Loucy (cell line): Measurements from ENCODE around the gene CAMK2N1.

Experiments
- H2AFZ ChIP-seq: fragments of 200-600 bp; sonication (generic); 2 replicates; pipeline ENCODE4 v1.6.0; 2016; ENCODE audit warnings: antibody characterized with exemption, mild to moderate bottlenecking, low read length, moderate library complexity
- H3F3A ChIP-seq: fragments of 200-600 bp; 2 replicates; pipeline ENCODE4 v1.6.0; 2016; ENCODE audit warnings: antibody characterized with exemption, low read depth, mild to moderate bottlenecking
- H3K27me3 ChIP-seq: fragments of 200-600 bp; sonication (generic); 2 replicates; pipeline ENCODE4 v1.6.1; 2014; ENCODE audit warnings: low read length, mild to moderate bottlenecking; ENCODE audit not compliant: insufficient read depth, poor library complexity, severe bottlenecking
- H3K36me3 ChIP-seq: fragments of 200-600 bp; sonication (generic); 2 replicates; pipeline ENCODE4 v1.6.1; 2016; ENCODE audit warnings: low read length; ENCODE audit not compliant: insufficient read depth
- H3K4me1 ChIP-seq: fragments of 200-600 bp; sonication (generic); 2 replicates; pipeline ENCODE4 v1.5.1; 2014; ENCODE audit warnings: low read length, mild to moderate bottlenecking; ENCODE audit not compliant: insufficient read depth, poor library complexity, severe bottlenecking
- H3K4me2 ChIP-seq: fragments of 200-600 bp; sonication (generic); 2 replicates; pipeline ENCODE4 v1.6.0; 2014; ENCODE audit warnings: antibody characterized with exemption, low read length, low read depth, mild to moderate bottlenecking; ENCODE audit not compliant: poor library complexity, severe bottlenecking
- H3K4me3 ChIP-seq: fragments of 200-600 bp; sonication (generic); 2 replicates; pipeline ENCODE4 v1.5.1; 2014; ENCODE audit warnings: low read length, mild to moderate bottlenecking, mixed read lengths; ENCODE audit not compliant: poor library complexity, severe bottlenecking
- H3K79me2 ChIP-seq: fragments of 200-600 bp; sonication (generic); 2 replicates; pipeline ENCODE4 v1.6.1; 2014; ENCODE audit warnings: low read length; ENCODE audit not compliant: insufficient read depth
- H3K9ac ChIP-seq: fragments of 200-600 bp; sonication (generic); 2 replicates; pipeline ENCODE4 v1.6.0; 2014; ENCODE audit warnings: mild to moderate bottlenecking, low read depth, low read length, moderate library complexity; ENCODE audit not compliant: poor library complexity, severe bottlenecking
- H3K9me2 ChIP-seq: fragments of 200-600 bp; sonication (generic); replicated peaks from 2 replicates; pipeline ENCODE4 v1.6.1; 2016; ENCODE audit warnings: low read depth, low read length, mixed read lengths
- H3K9me3 ChIP-seq: fragments of 200-600 bp; sonication (generic); 2 replicates; pipeline ENCODE4 v1.6.1; 2014; ENCODE audit warnings: mild to moderate bottlenecking, antibody characterized with exemption, low read length, low read depth; ENCODE audit not compliant: insufficient read depth
- H4K20me1 ChIP-seq: fragments of 200-600 bp; sonication (generic); 2 replicates; pipeline ENCODE4 v1.6.0; 2014; ENCODE audit warnings: antibody characterized with exemption, low read length, mild to moderate bottlenecking; ENCODE audit not compliant: insufficient read depth, poor library complexity, severe bottlenecking
- EZH2phosphoT487 ChIP-seq: fragments of 200-600 bp; IDR thresholded peaks from 2 replicates; pipeline ENCODE4 v1.6.1; 2018; ENCODE audit warnings: antibody characterized with exemption, mild to moderate bottlenecking, moderate library complexity, borderline replicate concordance
- TF ChIP-seq, protein P1 (sequence below): fragments of 200-600 bp; sonication (generic); conservative IDR thresholded peaks from 2 replicates; pipeline ENCODE4 v1.5.1; 2014; ENCODE audit warnings: mild to moderate bottlenecking, antibody characterized with exemption, low read length

Gene CAMK2N1

DNA sequence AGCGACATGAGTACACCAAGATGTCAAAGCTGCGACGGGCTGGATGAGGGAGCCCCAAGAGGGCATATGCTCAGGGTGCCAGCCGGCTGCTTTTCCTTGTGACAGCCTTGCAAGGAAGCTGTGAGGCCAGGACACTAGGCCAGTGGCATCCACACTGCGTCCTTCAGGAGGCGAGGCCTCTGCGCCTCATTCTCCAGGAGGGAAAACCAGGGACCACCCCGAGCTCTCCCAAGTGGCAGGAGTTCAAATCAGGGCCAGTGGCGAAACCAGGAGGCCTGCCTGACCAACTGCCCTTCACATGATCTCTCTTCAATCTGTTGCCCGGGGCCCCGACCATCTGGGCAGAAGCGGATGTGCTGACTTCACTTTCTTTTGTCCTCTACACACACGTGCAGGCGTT, 13.7 kb upstream of the CAMK2N1 start:
- no peak for TF ChIP-seq EZH2phosphoT487
- TF ChIP-seq, protein P1, sequence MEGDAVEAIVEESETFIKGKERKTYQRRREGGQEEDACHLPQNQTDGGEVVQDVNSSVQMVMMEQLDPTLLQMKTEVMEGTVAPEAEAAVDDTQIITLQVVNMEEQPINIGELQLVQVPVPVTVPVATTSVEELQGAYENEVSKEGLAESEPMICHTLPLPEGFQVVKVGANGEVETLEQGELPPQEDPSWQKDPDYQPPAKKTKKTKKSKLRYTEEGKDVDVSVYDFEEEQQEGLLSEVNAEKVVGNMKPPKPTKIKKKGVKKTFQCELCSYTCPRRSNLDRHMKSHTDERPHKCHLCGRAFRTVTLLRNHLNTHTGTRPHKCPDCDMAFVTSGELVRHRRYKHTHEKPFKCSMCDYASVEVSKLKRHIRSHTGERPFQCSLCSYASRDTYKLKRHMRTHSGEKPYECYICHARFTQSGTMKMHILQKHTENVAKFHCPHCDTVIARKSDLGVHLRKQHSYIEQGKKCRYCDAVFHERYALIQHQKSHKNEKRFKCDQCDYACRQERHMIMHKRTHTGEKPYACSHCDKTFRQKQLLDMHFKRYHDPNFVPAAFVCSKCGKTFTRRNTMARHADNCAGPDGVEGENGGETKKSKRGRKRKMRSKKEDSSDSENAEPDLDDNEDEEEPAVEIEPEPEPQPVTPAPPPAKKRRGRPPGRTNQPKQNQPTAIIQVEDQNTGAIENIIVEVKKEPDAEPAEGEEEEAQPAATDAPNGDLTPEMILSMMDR = no peak
- Histone ChIP-seq H3F3A (no peaks in the 10 kb centered on the region), H3K27me3 (no peaks in the 10 kb centered on the region)

DNA sequence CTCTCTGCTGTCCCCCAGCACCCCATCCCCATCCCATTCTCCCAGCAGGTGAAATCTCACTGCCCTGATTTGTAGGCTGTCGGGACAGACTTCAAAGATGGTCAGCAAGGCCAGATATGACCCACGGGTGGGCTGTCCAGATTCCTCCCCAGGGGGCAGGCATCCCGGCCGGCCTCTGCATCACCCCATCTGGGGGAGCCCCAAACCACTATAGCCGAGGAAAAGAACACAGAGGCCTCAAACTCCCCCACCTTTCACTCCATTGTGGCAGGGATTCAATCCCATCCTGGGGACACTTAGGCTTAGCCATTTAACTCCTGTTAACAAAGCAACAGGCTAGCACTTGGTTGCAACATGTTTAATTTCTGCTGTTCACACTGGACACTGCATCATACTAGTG, 13.1 kb upstream of the CAMK2N1 start:
- H2AFZ ChIP-seq = no peak overlapping the region
- H4K20me1 ChIP-seq = no peaks in the 10 kb centered on the region
- TF ChIP-seq, protein P1 = no peak
- TF ChIP-seq EZH2phosphoT487 = no peak
- peaks cover 9% of the 10 kb centered on the region for H3K4me1 ChIP-seq
- no peak overlapping the region for H3K4me3 ChIP-seq
- H3K4me2 ChIP-seq = no peak overlapping the region
- no peaks in the 10 kb centered on the region for H3K27me3 ChIP-seq
- H3K9me3 ChIP-seq = no peaks in the 10 kb centered on the region
- H3K36me3 ChIP-seq = peaks cover 40% of the 10 kb centered on the region; the same call in 1 of the 2 replicates
- H3K79me2 ChIP-seq = peaks cover 2% of the 10 kb centered on the region; the same call in 1 of the 2 replicates
- no peaks in the 10 kb centered on the region for H3F3A ChIP-seq
- no peak overlapping the region for H3K9ac ChIP-seq
- no peaks in the 10 kb centered on the region for H3K9me2 ChIP-seq

More for the DNA sequence above, 13.7 kb upstream of the CAMK2N1 start:
- no peaks in the 10 kb centered on the region for H4K20me1 ChIP-seq
- no peak overlapping the region for H2AFZ ChIP-seq
- H3K36me3 ChIP-seq = peaks cover 40% of the 10 kb centered on the region; the same call in 1 of the 2 replicates
- H3K4me2 ChIP-seq = no peak overlapping the region
- peaks cover 11% of the 10 kb centered on the region for H3K4me1 ChIP-seq
- H3K4me3 ChIP-seq = no peak overlapping the region
- H3K9me3 ChIP-seq = no peaks in the 10 kb centered on the region
- no peak overlapping the region for H3K9ac ChIP-seq
- H3K79me2 ChIP-seq = peaks cover 8% of the 10 kb centered on the region; the same call in 1 of the 2 replicates
- H3K9me2 ChIP-seq = no peaks in the 10 kb centered on the region

GRCh38 chr1:20498116-20498515, 12.1 kb upstream of the CAMK2N1 start:
- Histone ChIP-seq H3K9me2 (no peaks in the 10 kb centered on the region), H3K27me3 (no peaks in the 10 kb centered on the region), H3F3A (no peaks in the 10 kb centered on the region), H3K36me3 (peaks cover 40% of the 10 kb centered on the region; the same call in 1 of the 2 replicates), H3K9ac (no peak overlapping the region), H3K4me3 (no peak overlapping the region), H3K4me2 (no peak overlapping the region), H3K9me3 (no peaks in the 10 kb centered on the region), H4K20me1 (no peaks in the 10 kb centered on the region), H3K79me2 (no peaks in the 10 kb centered on the region), H3K4me1 (peaks cover 6% of the 10 kb centered on the region), H2AFZ (no peak overlapping the region)
- TF ChIP-seq EZH2phosphoT487 = no peak
- TF ChIP-seq, protein P1 = no peak
